ENCODE data around the gene SLC38A3.
"Not testable (repeated sequence)": the region's sequence is repeated elsewhere in the genome, so short reads cannot be mapped to it uniquely, and the experiment has no call there.

The SLC38A3 gene

GRCh38 chr3:50230104-50230793, 25.2 kb downstream of the SLC38A3 start:
- no peak for DNase-seq (ENCODE audit: low spot score)

GRCh38 chr3:50230794-50231125, 25.7 kb downstream of the SLC38A3 start:
- DNase-seq (ENCODE audit: low spot score): no peak

- DNase-seq (ENCODE audit: low spot score): no peak
Measured at GRCh38 chr3:50231581-50231980, 26.5 kb downstream of the SLC38A3 start.

DNA sequence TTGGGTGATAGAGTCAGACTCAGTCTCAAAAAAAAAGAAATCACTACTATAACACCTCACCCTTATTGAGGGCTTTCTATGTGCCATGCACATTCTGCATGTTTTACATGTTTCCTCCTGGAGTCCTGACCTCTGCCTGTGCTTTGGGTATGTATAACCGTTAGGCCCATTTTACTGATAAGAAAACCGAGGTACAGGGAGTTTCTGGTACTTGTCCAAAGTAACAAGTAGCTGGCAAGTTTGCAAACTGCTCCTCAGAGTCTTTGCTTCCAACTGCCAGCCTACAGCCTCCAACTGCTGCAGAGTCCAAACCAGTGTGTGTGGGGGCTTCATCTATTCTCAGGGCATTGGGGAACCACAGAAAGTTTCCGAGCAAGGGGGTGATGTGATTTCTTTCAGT, 27.2 kb downstream of the SLC38A3 start:
- no peak for DNase-seq (ENCODE audit: low spot score)

- no peak for DNase-seq (ENCODE audit: low spot score)
Measured at GRCh38 chr3:50233176-50233575, 28.1 kb downstream of the SLC38A3 start.

DNA sequence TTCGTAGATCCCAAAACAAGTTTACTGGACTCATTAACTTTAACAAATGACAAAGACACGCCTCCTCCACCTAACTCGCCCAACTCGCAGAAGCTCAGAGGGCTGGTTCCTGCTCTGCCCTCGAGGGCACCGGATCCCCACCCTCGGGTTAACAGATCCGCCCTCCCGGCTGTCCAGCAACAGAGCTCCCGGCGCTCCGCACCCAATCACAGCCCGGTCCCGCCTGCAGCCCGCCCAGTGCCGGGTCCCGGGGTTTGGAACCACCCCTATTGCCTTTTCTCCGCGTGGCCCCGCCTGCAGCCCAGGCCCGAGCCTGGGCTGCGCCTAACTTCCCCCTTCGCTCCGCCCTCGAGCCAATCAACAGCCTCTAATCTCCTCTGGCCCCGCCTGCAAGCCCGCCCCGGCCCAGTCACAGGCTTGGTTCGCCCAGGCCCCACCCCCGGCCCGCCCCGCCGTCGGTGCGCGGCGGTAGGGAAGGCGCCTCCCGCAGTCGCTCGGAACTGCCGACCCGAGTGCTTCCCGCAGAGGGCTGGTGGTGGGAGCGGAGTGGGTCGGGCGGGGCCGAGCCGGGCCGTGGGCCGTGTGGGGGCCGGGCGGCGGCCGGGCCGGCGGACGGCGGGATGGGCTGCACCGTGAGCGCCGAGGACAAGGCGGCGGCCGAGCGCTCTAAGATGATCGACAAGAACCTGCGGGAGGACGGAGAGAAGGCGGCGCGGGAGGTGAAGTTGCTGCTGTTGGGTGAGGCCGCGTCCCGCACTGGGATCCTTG, 30.8 kb downstream of the SLC38A3 start, which contains the start of gene GNAI2:
Gene GNAI2 (plus strand): TSS at position 489 of the 768 bp plus-strand sequence. CDS start 132 bp downstream, at position 621.
- DNase-seq (ENCODE audit: low spot score): peak; percentile 97

DNA sequence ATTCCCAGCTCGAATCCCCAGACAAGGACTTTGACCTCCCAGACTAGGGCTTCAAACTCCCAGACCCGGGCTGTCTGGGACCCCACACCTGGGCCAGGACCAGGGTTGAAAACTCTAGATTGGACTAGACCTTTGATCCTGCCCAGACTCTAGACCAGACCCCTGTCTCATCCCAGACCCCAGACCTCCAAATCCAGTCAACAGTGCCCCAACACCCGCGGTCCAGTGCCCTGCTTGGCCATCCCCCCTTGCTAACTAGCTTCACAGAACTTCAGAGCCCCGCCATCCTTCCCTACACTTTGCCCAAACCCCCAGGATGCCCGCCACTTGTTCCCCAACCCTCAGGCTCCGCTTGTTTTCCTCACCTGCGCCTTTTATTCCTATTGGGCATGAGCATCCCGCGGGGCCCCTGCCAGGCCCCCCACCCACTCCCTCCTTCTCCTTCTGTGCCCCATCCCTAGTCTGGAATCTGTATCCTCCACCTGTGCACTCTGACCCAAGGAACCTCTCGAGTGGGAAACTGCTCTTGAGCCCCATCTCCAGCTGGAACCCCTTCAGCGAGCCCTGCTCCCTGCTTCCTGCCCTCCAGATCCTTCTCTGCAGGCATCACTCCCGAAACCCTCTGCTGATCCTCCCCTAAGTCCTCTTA, 31.5 kb downstream of the SLC38A3 start:
- no peak for DNase-seq (ENCODE audit: low spot score)

DNA sequence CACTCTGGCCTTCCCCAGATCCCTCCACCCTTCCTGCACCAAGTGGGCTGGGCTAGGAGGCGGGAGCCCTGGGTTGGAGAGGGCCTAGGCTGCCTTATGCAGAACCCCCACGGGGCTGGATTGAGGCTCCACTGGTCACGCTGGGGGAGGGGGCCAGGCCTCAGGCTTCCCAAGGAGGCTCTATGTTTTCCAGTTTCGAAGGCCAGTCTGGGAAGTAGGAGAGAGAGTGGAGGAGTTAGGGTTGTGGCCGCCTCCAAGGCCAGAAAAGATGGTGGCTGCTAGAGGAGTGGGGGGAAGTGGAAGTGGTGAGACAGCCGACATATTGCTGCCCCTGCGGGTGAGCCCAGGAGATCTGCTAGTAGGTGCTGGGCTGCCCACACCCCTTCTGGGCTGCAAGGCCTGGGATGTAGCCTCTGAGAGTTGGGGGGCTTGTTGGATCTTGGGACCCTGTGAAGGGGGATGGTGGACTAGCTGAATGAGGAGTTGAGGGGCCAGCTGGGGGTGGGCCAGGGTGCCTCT, 32.1 kb downstream of the SLC38A3 start:
- DNase-seq (ENCODE audit: low spot score): peak; percentile 35

GRCh38 chr3:50237754-50238548, 32.9 kb downstream of the SLC38A3 start:
- peak; percentile 39 for DNase-seq (ENCODE audit: low spot score)

DNA sequence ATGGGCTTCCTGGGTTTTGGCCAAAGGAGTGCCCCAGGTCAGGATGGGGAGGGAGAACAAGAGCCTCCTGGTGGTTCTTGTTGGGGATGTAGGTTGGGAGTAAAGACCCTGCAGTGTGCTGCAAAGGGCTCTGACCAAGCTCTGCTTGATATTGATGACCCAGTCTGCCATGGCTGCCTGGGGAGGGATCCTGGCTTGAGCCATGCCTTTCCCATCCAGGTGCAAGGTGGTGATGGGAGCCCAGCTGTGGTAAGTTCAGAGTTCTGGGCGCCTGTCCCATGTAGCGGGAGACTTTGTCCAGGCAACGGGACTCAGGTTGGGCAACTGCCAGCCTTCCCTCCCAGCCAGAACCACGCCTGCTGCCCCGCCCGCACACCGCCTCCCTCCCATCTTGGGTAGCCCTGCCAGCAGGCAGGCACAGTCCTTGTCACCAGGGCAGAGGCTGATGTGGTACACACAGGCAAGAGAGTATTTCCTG, 33.5 kb downstream of the SLC38A3 start:
- DNase-seq (ENCODE audit: low spot score): no peak

DNA sequence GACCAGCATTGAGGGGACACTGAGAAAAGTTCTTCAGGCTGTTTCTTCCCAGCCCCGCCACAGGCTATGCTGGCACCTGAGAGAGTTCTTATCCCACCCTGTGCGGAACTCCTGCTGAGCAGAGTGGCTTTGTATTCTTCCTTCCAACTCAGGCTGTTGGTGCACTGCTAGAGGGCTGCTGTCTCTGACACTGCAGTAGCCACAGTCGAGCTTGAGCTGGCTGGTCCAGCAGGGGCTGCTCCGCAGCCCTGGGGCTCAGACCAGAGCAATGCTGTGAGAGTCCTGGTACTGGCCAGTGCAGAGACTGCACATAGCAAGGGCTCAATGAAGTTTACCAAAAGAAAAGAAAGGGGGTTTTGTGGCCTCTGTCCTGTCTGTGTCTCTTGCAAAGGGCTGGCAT, 34.6 kb downstream of the SLC38A3 start:
- DNase-seq (ENCODE audit: low spot score): no peak

GRCh38 chr3:50241163-50241562, 36.1 kb downstream of the SLC38A3 start:
- no peak for DNase-seq (ENCODE audit: low spot score)

GRCh38 chr3:50241713-50242380, 36.8 kb downstream of the SLC38A3 start:
- no peak for DNase-seq (ENCODE audit: low spot score)

DNA sequence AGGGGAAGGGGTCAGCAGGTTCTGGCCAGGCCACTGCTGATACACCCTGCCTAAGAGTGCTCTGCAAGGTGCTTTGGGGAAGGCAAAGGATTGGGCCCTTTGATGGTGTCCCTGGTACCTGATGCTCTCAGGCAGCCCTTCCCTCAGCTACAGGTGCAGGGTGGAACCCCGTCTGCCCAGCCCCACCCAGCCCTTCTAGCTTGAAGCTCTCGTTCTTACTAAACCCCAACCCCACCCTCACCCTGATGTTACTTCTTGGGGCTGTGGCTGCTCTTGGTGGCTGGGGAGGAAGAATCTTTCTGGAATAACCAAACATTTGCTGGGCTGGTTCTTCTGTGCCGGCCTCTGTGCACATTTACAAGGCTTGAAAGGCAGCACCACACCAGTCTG, 37.3 kb downstream of the SLC38A3 start:
- no peak for DNase-seq (ENCODE audit: low spot score)

GRCh38 chr3:50242851-50243542, 37.9 kb downstream of the SLC38A3 start:
- DNase-seq (ENCODE audit: low spot score): no peak

GRCh38 chr3:50243543-50243895, 38.4 kb downstream of the SLC38A3 start:
- no peak for DNase-seq (ENCODE audit: low spot score)

DNA sequence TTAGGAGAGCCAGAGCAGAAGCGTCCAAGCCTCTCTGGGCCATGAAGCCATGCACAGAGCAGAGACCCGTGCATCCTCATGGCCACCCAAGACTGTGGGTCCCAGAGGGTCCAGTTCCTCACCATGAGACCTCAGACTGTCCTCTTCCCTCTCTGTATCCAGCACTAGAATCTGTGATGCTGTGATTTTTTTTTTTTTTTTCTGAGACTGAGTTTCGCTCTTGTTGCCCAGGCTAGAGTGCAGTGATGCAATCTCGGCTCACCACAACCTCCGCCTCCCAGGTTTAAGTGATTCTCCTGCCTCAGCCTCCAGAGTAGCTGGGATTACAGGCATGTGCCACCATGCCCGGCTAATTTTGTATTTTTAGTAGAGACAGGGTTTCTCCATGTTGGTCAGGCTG, 39.7 kb downstream of the SLC38A3 start:
- not testable (repeated sequence) for DNase-seq (ENCODE audit: low spot score)

DNA sequence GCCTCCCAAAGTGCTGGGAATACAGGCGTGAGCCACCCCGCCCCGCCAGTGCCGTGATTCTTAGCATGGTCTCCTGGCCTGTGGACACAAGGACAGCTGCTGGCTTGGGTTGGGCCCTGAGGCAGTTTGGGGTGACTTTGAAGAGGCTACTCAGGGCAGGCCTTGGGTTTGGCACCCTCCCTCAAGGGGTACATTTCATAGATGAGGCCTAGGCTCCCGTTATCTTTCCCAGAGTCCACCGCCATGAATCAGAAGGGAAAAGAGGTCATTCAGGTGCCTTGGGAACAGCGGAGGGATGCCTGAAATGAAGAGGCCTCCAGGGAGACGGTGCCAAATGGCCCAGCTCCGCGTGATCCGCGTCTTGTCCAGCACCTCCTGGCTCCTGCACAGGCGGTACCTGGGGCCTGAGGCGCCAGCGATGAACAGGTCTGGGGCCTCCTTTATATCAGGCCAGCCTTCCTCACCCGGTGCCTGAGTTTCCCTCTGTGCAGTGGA, 40.2 kb downstream of the SLC38A3 start:
- no peak for DNase-seq (ENCODE audit: low spot score)

GRCh38 chr3:50245831-50246516, 40.9 kb downstream of the SLC38A3 start:
- DNase-seq (ENCODE audit: low spot score): peak; percentile 86

Data from SK-N-DZ (cell line).